Hematopoietic multipotent progenitor cell (in vitro differentiated cells): ENCODE data around the gene AHRR. TPM values are rescaled to one million over a fixed set of nuclear protein-coding genes. Genes with fewer than 3 reads are reported as not detected.
A peak's percentile ranks its signal among the peaks of the same experiment; 100 is the strongest.
"Not testable (repeated sequence)": the region's sequence is repeated elsewhere in the genome, so short reads cannot be mapped to it uniquely, and the experiment has no call there.

ENCODE experiments used
- DNase-seq, 3 donors: peaks; one replicate each; pipeline ENCODE4 v3.0.0-alpha.2; 2011 to 2015; ENCODE audit warnings: low read depth in 2 of 3, low spot score in 2 of 3
- total RNA-seq: library from RNA; depleted of rRNA; stranded (reverse); fragments of >200 nt; gene quantifications from one replicate; pipeline ENCODE4 v1.2.3, GENCODE V29; 2012

The AHRR gene
- total RNA-seq, 1 donor, result 0.54 TPM

DNA sequence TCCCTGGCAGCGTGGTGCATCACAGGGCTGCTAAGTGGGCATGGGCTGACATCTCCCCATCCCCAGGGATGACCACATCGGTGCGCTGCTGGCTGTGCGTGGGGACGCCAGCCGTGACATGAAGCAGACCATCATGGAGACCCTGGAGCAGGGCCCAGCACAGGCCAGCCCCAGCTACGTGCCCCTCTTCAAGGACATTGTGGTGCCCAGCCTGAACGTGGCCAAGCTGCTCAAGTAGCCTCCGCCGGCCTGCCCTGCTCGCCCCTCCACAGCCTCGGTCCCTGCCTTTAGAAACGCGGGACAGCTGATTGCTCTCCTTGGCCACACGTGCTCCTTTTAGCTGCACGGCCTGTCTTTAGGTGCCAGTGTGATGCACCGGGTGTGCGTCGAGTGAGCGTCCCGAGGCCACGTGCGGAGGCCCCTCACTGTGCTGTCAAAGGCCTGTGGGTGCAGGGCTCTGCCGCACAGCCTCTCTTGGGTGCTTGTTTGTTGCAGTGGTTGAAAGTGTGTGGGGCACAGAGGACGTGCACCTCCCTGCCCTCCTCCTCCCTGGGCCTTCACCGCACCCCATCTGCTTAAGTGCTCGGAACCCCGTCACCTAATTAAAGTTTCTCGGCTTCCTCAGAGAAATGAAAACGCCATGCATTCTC, 145.3 kb downstream of the AHRR start:
- DNase-seq, result no peak

DNA sequence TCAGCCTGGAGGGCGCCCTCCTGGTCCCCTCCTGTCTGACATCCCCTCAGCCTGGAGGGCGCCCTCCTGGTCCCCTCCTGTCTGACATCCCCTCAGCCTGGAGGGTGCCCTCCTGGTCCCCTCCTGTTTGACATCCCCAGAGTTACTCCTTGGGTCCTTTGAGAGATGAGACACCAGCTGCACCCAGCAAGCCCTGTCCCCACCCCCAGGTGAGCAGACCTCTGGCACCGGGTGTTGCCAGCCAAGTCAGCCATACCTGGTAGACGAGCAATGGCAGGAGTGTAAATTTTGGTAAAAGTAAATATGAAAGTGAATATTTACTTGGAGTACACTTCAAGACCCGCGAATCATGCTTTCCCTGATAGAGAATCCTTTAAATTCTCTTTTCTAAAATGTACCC, 146.9 kb downstream of the AHRR start:
- no peak for DNase-seq

DNA sequence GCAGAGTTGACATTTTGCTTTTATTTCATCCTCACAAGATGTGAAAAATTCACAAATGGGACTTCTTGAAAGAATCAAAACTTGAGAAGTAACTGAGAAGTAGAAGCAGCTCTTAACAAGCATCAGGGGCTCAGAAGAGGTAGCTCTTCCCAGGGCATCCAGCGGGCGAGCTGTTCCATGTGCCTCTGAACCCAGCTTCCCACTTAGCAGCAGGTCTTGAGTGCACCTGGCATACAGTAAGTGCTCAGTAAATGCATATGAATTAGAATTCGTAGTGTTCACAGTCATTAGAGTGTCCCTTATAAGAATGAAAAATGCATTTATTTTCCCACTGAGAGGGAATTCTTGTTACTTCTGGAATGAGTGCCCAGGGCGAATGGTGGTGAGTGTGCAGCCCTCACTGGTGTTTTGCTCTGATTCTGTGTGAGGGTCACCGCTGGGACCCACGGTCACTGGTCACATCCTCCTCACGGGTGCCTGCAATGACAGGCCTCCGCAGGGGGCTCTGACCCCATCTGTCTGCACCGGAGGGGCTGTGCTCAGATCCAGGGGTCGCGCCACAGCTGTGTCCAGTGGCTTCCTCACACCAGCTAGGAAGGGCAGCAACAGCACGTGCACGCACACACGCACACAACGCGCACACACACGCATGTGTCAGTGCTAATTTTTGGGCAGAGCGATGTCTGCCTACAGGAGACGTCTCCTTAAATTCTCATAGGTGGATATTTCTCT, 148.4 kb downstream of the AHRR start:
- no peak for DNase-seq

DNA sequence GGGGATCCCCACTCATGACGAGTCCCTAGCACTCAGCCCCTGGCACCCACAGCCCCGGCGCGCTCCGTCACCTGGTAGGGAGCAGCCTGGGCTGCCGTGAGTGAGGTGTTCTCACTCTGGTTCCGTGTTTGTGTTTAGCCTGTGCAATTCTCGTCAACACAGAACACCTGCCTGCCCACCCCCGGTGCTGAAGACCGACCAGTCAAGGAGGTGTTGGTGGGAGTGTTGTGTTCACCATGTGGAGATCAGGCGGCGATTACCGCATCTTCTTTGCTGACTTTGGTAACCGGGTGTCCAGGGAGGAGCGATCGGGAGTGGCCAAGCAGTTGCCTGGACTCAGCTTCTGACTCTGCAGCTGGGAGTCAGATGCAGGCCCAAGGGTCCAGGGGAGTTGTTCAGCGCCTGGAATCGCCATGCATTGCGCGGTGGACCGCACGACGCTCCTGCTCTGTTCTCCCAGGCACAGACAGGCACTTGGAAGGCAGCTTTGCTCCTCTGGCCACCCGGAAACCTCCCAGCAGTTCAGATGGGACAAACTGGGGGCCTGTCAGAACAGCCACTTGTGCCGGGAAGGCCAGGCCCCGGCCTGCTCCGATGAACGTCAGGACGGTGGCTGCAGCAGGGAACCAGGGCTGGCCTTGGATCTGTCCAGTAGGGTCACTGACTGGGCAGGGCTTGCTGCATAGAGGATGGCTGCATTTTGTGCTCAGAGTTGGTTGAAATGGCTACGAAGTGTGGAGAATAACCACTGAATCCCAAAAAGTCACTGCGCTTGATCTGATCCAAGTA, 149.6 kb downstream of the AHRR start:
- no peak for DNase-seq

DNA sequence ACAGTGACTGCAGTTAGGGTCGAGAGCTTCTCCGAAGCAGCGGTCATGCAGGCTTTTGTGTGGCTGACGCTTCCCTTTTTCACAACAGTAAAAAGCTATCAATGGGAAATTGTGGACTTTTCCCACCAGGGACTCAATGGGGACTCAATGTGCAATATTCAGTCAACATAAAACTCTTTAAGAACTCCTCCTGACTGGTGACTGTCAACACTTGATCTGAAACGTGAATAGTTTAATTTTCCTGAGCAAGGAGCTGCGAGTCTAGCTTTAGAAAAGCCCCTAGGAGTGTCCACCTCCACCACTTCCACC, 150.2 kb downstream of the AHRR start:
- DNase-seq, result no peak

DNA sequence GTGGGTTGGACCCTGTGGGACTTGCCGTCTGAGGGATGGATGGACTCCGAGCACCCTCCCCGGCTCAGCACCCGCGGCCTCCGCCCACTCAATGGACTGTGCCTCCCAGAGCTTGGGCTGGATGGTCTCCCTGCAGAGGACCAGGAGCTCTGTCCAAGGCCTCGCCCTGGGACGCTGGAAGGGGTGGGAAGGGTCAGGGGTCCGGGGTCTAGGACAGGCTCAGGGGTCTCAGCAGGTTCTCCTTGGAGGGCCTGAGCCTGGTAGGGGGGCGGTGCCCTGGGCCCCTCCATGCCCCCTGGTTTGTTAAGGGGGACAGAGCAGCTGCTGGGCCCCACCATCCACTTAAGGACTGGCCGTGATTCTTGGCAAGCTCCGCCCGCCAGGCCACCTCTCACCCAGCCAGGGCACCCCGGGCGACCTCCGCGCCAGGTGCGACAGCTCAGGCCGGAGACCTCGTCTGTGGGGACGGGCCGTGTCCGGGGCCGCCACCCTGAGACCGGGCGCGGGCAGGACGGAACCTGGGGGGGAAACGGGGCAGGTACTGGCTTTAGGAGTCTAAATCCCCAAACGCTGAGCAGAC, 150.7 kb downstream of the AHRR start:
- DNase-seq, result no peak

DNA sequence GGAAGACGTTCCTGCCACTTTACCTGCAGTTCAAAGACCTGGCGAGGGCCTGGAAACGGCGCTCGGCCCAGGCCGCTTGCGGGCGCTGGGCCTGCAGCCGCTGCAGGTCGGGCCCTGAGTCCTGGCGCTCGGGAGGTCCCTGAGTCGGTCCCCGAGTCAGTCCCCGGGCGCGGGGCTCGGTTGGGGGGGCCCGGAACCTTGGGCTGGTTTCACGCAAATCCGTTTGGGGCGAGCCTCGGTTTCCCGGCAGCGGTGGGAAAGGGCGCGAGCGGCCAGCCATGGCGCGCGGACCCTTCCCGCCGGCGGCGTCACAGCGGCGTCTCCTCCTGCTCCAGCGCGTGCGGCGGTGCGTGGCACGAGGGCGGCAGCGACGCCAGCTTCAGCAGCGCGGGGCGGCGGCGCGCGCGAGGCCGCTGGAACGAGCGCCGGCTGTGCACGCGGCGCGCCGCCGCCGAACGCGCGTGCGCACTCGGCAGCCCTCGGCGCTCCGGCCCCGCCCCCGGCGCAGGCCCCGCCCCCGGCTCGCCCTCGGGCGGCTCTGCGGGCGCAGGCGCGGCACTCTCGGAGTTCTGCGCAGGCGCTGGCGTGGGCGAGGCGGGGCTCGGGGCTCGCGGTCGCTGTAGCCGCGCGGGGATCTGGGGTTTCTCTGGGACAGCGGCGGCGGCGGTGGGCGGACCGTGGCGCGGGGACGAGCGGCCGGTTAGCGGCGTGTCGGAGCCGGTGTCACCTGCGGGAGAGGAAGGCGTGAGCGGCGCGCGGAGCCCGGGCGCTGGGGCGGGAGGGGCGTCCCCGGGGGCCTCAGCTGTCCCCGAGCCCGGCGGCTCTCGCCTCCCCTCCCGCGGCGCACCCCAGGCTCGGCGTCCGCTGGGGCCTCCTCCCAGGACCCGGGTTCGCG, 151.4 kb downstream of the AHRR start:
- DNase-seq, result peak; percentile 80 to 88 (median 83)

DNA sequence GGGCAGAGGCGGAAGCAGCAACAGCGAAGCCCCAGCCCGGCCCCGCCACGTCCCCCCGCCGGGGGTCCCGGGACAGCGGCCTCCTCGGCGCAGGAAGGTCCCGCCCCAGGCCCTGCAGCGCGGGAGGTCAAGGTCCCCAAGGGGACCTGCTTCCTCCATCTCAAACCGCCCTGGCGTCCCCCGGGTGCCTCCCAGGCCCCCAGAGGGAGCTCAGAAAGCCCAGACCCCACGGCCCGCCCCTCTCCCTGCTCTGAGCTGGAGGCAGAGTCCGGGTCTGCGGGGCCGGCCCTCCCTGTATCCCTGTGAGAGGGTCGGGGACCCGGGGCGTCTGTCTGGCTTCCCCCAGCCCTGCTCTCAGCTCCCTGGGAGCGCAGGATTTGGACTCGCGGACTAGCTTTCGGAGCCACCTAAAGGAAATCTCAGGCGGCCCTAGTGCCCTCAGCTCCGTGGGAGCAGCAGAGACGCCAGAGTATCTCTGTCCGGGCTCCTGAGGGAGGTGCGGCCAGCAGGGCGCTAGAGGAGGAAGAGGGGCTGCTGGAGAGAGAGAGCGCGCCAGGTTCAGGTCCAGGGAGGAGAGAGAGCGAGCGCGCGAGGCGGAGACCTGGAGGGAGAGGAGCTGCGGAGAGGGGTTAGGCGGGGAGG, 152.2 kb downstream of the AHRR start:
- peak in 2 of 3 donors; percentile 30 to 31 for DNase-seq

DNA sequence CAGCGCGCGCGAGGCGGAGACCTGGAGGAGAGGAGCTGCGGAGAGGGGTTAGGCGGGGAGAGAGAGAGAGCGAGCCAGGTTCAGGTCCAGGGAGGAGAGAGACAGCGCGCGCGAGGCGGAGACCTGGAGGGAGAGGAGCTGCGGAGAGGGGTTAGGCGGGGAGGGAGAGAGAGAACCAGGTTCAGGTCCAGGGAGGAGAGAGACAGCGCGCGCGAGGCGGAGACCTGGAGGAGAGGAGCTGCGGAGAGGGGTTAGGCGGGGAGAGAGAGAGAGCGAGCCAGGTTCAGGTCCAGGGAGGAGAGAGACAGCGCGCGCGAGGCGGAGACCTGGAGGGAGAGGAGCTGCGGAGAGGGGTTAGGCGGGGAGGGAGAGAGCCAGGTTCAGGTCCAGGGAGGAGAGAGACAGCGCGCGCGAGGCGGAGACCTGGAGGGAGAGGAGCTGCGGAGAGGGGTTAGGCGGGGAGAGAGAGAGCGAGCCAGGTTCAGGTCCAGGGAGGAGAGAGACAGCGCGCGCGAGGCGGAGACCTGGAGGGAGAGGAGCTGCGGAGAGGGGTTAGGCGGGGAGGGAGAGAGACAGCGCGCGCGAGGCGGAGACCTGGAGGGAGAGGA, 152.8 kb downstream of the AHRR start:
- DNase-seq, result not testable (repeated sequence)

DNA sequence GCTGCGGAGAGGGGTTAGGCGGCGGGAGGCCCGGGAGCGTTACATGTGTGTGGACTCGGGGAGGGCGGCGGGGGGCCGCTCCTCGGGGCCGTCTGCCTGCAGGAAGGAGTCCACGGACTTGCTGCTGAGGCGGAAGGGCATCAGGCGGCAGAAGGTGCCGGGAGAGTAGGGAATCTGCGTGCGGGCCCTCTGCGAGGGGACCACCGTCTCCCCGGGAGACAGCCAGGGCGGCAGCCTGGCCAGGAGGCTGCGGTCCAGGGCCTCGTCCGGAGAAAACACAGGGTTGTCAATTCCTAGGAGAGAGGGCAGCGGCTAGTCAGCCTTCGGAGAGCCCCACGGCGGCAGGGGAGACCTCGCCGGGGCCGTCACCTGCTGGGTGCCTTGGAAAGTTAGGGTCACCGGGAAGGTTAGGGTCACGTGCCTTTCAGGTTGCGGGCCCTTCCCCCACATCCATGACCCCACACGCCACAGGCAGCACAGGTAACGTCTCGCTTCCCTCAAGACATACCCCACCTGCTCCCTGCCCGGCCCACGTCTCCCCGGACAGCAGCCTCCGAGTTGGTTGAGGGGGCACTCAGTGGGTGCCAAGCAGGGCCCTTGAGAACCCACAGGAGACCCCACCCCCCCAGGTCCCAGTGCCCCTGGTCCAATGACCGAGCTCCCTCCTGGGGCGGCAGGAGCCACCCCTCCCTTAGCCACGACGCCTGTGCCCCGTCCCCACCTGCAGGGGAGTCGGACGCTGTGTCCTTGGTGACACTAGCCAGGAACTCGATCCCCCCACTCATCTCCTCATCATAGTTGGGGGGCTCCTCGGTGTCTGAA, 153.5 kb downstream of the AHRR start:
- no peak for DNase-seq

DNA sequence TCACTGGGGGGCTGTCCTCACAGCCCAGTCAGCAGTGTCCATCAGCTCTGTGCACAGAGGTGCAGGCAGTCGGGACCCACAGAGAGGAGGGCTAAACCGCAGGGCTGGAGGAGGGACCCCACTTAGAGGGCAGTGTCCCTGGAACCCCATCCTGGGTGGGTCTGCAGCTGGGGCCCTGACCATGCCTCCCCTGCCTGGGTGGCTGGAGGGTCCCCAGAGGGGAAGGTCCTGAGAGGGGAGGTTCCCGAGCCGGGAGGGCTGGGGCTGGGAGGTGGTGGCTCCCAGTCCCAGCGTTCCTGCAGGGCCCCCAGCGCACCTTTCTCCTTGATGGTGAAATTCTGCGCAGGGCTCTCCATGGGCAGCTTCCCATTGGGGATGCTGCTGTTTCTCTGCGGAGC, 154.2 kb downstream of the AHRR start:
- DNase-seq, result no peak

DNA sequence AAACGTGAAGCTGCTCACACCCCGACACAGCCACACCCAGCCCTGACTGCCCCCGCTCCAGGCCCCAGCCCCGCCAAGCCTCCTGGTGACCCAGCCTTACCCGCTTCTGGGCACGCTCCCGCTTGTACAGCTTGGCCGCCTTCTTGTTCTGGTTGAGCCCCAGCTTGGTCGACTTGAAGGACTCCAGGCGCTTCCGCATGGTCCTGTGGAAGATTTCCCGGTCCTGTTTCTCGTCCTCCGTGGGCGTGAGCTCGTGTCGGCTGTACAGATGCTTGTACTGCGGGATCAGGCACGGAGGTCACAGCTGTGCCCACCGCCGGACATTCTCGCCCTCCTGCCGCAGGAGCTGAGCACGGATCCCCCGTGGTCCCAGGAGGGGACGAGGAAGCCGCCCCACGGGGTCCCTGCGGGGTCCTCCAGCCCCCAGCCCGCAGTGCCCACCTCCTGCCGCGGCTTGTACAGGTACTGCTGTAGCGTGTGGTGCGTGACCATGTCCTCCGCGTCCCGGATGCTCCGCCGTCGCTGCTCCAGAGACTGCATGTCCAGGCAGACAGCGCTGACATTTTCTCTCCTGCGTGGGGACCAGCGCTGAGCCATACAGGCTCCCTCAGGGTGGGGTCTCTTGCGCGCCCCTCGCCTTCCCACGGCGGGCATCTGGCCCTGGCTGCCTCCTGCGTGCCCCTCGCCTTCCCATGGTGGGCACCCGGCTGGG, 154.7 kb downstream of the AHRR start:
- no peak for DNase-seq

DNA sequence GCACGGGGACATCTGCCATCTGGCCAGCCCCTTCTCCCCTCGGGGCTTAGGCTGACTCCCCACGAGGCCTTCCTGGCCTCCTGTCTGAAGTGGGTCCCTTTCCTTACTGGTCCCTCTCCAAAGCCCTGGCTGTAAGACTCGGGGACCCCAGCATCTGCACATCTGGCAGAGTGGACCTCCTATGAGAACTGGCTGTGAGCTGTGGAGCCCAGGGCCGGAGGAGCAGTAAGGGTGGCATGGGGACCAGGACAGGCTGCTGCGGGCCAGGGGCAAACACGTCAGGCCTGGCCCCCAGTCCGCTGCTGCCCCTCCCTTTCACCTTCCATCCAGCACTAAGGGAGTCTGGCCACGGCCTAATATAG, 155.3 kb downstream of the AHRR start:
- no peak for DNase-seq

DNA sequence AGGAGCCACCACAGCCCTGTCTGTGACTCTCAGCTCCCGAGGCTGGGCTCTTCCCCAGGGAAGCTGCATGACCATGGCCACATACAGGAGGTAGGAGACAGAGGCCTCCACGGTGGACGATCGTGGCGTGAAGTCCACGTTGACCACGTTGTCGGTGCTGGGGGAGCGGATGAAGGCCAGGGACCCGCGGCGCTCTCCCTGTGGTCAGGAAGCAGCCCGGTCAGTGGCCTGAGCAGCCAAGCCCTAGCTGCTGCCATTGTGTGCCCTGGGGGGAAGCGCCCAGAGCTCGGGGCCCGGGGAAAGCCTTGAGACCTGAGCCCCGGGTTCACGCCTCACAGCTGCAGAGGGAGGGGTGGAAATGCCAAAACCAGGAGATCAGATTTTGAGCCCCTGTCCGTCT, 155.7 kb downstream of the AHRR start:
- DNase-seq, result no peak

DNA sequence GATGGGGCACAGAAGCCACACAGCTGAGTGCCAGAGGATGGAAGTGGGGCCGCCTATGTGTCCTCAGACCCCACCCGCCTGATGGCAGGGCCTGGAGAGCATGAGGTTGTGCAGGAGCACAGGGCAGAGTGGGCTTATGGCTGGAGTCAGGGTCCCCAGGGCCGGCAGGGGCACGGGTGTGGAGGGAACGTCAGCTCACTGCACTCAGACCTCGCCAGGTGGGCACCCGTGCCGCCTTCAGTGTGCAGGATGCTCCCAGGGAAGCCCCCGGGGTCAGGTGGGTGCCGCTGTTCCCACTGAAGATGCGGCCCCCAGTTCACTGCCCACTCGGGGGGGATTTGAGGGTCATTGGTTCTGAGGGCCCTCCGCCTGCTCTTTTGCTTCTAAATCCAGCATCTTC, 156.4 kb downstream of the AHRR start:
- no peak for DNase-seq

DNA sequence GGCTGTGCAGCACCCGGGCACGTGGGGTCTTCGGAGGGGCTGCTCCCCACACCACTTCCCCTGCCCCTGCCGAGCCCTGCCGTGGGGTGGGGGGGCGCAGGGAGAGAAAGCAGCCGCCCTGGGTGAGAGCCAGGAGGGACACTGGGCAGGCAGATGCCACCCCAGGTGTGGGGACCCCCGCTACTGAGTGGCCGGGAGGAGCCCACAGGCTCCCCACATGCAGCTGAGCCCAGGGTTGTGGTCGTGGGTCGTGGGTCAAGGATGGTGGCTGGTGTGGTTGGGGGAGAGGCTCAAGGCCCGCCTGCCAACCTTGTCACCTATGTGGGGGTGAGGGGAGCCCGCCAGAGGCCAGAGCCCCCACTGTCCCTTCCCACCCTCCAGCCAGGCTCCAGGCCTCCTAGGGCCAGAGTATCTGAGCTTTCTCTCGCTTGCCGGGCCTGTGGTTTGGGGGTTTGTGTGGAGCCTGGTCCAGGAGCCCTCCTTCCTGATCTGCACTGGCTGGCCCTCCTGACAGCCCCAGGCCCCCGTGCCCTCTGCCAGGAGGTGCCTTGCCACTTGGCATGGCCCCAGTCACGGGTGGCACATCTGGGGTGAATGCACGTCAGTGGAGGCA, 157.0 kb downstream of the AHRR start:
- DNase-seq, result no peak

DNA sequence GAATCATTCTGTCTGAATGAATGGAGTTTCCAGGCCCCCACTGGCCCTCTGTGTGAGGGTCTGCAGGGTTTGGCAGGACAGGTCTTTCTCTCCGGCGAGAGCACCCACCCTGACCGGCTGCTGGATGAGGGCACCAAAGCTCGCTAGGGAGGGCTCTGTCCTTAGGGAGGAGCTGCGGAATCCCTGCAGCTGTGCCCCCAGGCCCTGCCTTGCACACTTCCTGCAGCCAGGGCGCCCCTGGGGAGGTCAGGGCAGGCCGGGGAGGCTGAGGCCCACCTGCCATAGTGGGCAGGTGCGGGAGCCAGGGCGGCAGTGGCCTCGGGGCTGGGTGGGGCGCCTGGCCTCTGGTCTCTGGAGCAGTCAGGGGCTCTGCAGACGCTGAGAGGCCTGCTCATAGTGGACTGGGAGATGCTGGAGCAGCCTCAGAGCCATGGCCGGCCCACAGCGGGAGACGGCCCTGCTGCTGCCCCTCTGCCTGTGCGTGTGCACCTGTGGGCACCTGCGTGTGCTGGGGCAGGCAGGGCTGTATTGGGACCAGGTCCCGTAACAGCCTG, 157.5 kb downstream of the AHRR start:
- no peak for DNase-seq
